K562 treated with DMSO at 1 percent for 4 hours (cell line): ENCODE data around the gene ACTR10. TPM values are rescaled to one million over a fixed set of nuclear protein-coding genes. Genes with fewer than 3 reads are reported as not detected.

Experiments used
- total RNA-seq: library from RNA; unstranded; fragments of 300-600 nt; gene quantifications from 2 replicates; pipeline ENCODE4 v1.2.3, GENCODE V29; 2022; ENCODE audit not compliant: insufficient read depth

ACTR10 gene
- total RNA-seq, result 29.0 and 40.7 TPM in 2 replicates

DNA sequence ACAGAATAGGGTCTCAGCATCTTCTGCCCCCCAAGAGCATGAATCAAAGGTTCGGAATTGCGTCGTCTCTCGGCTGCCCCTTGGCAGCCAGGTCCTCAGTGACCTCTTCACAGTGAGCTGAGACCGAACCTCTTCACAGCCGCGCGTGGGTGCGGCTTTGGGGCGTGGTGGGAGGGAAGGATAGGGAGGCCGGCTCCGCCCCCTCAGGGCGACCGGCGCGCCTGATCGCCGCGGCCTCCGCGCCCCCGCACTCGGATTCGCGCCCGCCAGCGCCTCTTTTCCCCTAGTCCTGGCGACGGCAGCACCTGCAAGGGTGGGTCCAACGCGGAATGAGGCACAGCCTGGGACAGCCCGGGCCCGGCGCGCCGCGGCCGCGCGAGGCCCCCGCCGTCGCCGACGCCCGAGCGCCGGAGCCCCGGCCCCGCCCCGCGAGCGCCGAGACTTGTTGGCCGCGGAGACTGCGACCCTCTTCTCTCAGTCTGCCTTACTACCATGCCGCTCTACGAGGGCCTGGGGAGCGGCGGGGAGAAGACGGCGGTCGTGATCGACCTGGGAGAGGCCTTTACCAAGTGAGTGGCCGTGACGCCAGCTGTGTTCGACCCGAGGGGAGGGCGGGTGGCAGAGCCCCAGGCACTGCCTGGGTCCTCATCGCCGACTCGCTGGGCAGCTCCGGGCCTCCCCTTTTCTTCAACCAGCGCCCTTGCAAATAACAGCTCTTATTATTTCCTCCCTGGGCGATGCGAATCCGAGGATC, at the start of gene ACTR10:
Gene ACTR10 (plus strand): TSS at position 424 of the 754 bp plus-strand sequence. CDS start 69 bp downstream, at position 493.

DNA sequence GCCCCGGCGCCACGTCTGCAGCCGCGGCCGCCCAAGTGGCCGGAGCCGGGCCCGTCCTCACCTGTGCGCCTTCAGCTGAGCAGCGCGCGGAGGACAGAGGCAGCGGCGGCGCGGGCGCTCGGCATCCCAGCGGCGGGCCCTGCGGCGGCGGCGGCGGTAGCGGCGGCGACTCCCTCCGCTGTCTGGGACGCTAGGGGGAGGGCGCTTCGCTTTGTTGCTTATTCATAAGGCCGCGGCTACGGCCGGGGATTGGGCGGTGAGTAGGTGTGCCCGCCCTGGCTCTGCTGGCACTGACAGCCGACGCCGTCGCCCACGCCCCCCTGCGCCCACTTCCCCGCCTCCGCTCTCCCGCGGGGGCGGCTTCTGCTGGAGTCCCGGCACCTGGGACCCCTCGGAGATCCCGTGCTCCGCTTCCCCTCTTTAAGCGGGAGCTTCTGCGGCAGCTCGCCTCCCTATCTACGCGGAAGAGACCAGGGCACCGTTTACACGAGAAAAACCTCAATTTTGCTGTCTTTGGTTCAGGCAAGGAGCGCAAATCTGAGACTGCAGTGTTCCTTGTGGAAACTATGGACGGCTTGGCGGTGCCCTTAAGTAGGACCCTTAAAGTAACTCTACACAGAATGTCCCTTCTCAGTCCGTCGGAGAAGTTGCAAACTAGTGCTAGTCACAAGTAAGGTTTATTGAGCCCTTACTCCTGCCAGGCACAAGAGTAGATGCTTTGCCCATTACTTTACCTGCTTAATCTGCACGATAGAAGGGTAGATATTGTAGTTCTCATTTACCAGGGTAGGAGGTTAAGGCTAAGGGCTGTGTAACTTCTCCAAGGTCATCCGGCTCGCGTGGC, 47.7 kb upstream of the ACTR10 start, which contains the start of gene ARMH4:
Gene ARMH4 (minus strand): TSS at position 200 of the 844 bp plus-strand sequence. CDS start 12,855 bp downstream, outside the sequence.

DNA sequence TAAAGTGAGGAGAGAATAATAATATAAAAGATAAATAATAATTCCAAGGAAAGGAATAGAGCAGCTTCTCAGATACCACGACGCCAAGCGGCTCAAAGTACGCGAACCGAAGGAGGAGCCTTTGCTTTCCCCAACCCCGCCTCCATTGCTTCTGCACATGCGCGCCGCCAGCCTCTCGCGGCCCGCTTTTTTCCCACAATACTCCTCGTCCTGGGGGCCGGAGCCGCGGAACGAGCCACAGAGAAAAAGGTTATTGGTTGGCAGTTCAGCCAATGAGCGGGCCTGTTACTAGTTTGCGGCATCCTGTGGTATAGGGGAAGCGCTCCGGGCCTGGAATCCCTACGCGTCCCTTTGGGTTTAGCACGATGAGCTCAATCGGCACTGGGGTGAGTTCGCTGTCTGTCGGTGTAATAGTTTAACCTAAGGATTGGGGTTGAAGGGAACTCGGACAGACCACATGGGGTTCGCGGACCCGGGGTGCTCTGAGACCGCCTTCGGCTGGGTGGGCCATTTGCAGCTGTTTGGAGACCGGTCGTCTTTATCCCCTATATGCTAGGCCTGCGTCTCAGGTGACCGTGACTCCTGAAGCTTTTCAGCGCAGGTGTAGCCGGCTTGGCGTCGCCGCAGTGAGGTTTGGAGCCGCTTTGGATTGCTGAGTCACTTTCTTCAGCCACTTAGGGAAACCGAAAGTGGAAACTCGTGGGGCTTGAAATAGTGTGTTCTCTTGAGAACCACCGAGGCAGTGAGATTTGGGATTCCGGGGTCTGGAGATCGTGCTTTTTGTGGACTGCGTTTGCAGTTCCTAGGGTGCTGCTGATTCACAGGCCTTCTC, 44.8 kb downstream of the ACTR10 start, which contains the start of gene PSMA3:
Gene PSMA3 (plus strand): TSS at position 288 of the 832 bp plus-strand sequence. CDS start 78 bp downstream, at position 366.

Other genes with a start within 250 kb of the ACTR10 start
- gene ARMH4, start 47.9 kb upstream of the ACTR10 start, total RNA-seq, result 0.08 TPM in 1 of 2 replicates, not detected in the other
- gene PSMA3, start 44.7 kb downstream of the ACTR10 start, total RNA-seq, result 132 and 135 TPM in 2 replicates
- 4.8 and 5.6 TPM in 2 replicates for gene ARID4A, start 98.4 kb downstream of the ACTR10 start, total RNA-seq
- not detected in 2 replicates for gene TOMM20L, start 195.8 kb downstream of the ACTR10 start, total RNA-seq
- gene TIMM9, start 227.4 kb downstream of the ACTR10 start, total RNA-seq, result 45.7 and 47.6 TPM in 2 replicates
- gene KIAA0586, start 227.6 kb downstream of the ACTR10 start, total RNA-seq, result 9.1 and 10.3 TPM in 2 replicates